CD4-positive, alpha-beta T cell treated with Interleukin-1 beta for 1 hour (primary cell): ENCODE results near the gene ZFAND2B.
"Not testable (repeated sequence)": the region's sequence is repeated elsewhere in the genome, so short reads cannot be mapped to it uniquely, and the experiment has no call there.

ENCODE experiments used
- DNase-seq, 2 donors: peaks; one replicate each; pipeline ENCODE4 v3.0.0-alpha.2; 2020 to 2022

ZFAND2B gene

DNA sequence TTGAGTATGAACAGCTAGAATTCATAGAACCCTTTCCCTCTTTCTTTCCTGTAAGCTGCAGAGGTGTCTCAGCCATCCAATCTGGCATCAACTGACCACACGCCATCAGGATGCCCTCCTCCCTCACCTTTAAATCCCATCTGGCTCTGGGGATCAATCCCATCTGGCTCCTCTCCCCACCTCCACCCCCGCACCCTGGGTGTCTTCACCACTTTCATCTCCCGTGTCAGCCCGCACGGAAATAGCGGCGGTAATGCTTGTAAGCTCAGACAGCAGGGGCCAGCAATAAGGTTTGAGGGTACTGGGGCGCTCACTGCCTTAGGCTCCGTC, 46.0 kb downstream of the ZFAND2B start:
- DNase-seq, result no peak

- DNase-seq, result peak; percentile 44 to 51
Measured at GRCh38 chr2:219252900-219253752, 46.5 kb downstream of the ZFAND2B start, which contains the start of gene TUBA4B. Gene TUBA4B (plus strand): TSS chr2:219253243. CDS start chr2:219253408, 165 bp downstream.

- peak; percentile 93 for DNase-seq
Measured at GRCh38 chr2:219253753-219254589, 47.4 kb downstream of the ZFAND2B start, which contains the start of gene TUBA4A. Gene TUBA4A (minus strand): TSS chr2:219253918. CDS start chr2:219253858, 60 bp downstream.

DNA sequence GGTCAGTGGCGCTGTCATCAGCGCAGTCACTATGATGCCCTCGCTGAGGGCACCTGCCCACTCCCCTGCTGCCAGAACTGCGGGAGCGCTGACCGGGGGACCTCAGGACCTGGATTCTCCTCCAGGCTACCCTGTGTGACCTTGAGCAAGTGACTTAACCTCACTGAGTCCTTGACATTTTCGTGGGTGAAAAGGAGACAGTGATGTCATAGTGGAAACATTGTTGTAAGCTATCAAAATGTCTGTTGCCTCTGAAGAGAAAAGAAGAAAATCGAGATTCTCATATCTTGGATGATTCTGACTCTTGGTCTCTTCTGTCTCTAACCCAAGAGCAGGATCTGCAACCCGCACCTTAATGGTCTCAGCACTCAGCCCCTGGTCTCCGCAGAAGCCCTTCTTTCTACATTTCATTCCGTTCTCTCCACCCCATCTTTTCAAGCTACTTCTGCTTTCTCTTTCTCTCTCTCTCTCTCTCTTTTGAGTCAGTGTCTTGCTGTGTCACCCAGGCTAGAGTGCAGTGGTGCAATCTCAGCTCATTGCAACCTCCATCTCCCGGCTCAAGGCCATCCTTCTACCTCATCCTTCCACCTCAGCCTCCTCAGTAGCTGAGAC, 48.1 kb downstream of the ZFAND2B start:
- DNase-seq, result peak; percentile 56 to 59

DNA sequence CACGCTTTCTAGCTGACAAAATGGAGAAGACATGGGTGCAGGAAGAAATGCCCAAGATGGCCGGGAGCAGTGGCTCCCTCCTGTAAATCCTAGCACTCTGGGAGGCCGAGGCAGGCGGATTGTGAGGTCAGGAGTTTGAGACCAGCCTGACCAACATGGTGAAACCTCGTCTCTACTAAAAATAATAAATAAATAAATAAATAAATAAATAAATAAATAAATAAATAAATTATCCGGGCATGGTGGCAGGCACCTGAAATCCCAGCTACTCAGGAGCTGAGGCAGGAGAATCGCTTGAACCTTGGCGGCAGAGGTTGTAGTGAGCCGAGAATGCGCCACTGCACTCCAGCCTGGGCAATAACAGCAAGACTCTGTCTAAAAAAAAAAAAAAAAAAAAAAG, 52.4 kb downstream of the ZFAND2B start:
- DNase-seq, result not testable (repeated sequence)
